Endothelial cell (in vitro differentiated cells): Measurements from ENCODE around the gene RCN1. TPM values are rescaled to one million over a fixed set of nuclear protein-coding genes. Genes with fewer than 3 reads are reported as not detected.

Experiments
- DNase-seq: peaks from one replicate; pipeline ENCODE4 v3.0.0; 2021; ENCODE audit warnings: low spot score
- H3K27ac Mint-ChIP-seq: one replicate; pipeline ENCODE4 v1.8.0; 2021; ENCODE audit warnings: mixed read lengths, inconsistent platforms; ENCODE audit not compliant: unreplicated experiment
- H3K27me3 Mint-ChIP-seq: one replicate; pipeline ENCODE4 v1.8.0; 2021; ENCODE audit warnings: mild to moderate bottlenecking, moderate library complexity, mixed read lengths, inconsistent platforms; ENCODE audit not compliant: unreplicated experiment
- H3K36me3 Mint-ChIP-seq: one replicate; pipeline ENCODE4 v1.8.0; 2021; ENCODE audit warnings: mild to moderate bottlenecking, low read depth, mixed read lengths, inconsistent platforms; ENCODE audit not compliant: unreplicated experiment
- H3K4me1 Mint-ChIP-seq: one replicate; pipeline ENCODE4 v1.8.0; 2021; ENCODE audit warnings: mild to moderate bottlenecking, mixed read lengths, inconsistent platforms; ENCODE audit not compliant: unreplicated experiment
- H3K4me3 Mint-ChIP-seq: one replicate; pipeline ENCODE4 v1.8.0; 2021; ENCODE audit warnings: mild to moderate bottlenecking, mixed read lengths, inconsistent platforms; ENCODE audit not compliant: unreplicated experiment
- H3K9me3 Mint-ChIP-seq: one replicate; pipeline ENCODE4 v1.8.0; 2021; ENCODE audit warnings: mixed read lengths, inconsistent platforms; ENCODE audit not compliant: unreplicated experiment
- CTCF ChIP-seq: fragments of 200-600 bp; sonication (generic); IDR thresholded peaks from one replicate; pipeline ENCODE4 v1.5.0; 2021; ENCODE audit warnings: antibody characterized with exemption; ENCODE audit not compliant: unreplicated experiment
- long read RNA-seq: library from polyadenylated mRNA; unstranded; transcript quantifications from one replicate; pipeline ENCODE4 v2.0.0, GENCODE V29; 2020; ENCODE audit not compliant: unreplicated experiment
- total RNA-seq: library from RNA; stranded (reverse); fragmentation: NEBNext Ultra II Directional; extraction: Animal tissue kit (Norgen Biotek cat#: 25700); gene quantifications from one replicate; pipeline ENCODE4 v1.2.1, GENCODE V29; 2021; ENCODE audit not compliant: unreplicated experiment

RCN1 gene
- total RNA-seq, result 227 TPM
- long read RNA-seq, transcript RCN1-201 (6 exons, 2,572 nt), result major isoform, 301 of 312 reads
- long read RNA-seq, partial matches to known transcripts, result 3 of 312 reads
- long read RNA-seq, other reads (novel, unspliced or antisense), result 8 of 312 reads

- DNase-seq, result peak; percentile 88
- peaks cover 17% of the 10 kb centered on the region for H3K27me3 Mint-ChIP-seq
- H3K27ac Mint-ChIP-seq, result peak within 1 kb of the TSS; percentile 89
- peaks cover 44% of the 10 kb centered on the region for H3K4me1 Mint-ChIP-seq
- peaks cover 4% of the 10 kb centered on the region for H3K36me3 Mint-ChIP-seq
- H3K9me3 Mint-ChIP-seq, result no peaks in the 10 kb centered on the region
- TF ChIP-seq CTCF, result no peak
- H3K4me3 Mint-ChIP-seq, result peak within 1 kb of the TSS; percentile 91
These were observed at the start of gene RCN1 for GRCh38 chr11:32090545-32091370. Gene RCN1, plus strand, starts transcription at chr11:32091074. Its CDS starts 123 bp downstream, at chr11:32091197.

- peaks cover 4% of the 10 kb centered on the region for H3K27me3 Mint-ChIP-seq
- no peak for TF ChIP-seq CTCF
- H3K36me3 Mint-ChIP-seq, result no peaks in the 10 kb centered on the region
- no peaks in the 10 kb centered on the region for H3K4me1 Mint-ChIP-seq
- H3K9me3 Mint-ChIP-seq, result no peaks in the 10 kb centered on the region
- H3K4me3 Mint-ChIP-seq, result no peak overlapping the region
- H3K27ac Mint-ChIP-seq, result no peak overlapping the region
- DNase-seq, result no peak
These were observed 47.1 kb upstream of the RCN1 start for GRCh38 chr11:32043737-32044136.

- no peak overlapping the region for H3K27ac Mint-ChIP-seq
- H3K4me3 Mint-ChIP-seq, result no peak overlapping the region
- no peak for DNase-seq
- no peak for TF ChIP-seq CTCF
- no peaks in the 10 kb centered on the region for H3K9me3 Mint-ChIP-seq
- no peaks in the 10 kb centered on the region for H3K4me1 Mint-ChIP-seq
- H3K36me3 Mint-ChIP-seq, result no peaks in the 10 kb centered on the region
- peaks cover 4% of the 10 kb centered on the region for H3K27me3 Mint-ChIP-seq
These were observed 46.6 kb upstream of the RCN1 start for GRCh38 chr11:32044158-32044863.

GRCh38 chr11:32045456-32045855, 45.4 kb upstream of the RCN1 start:
- Mint-ChIP-seq H3K27ac (no peak overlapping the region), H3K27me3 (peaks cover 4% of the 10 kb centered on the region), H3K9me3 (no peaks in the 10 kb centered on the region), H3K36me3 (no peaks in the 10 kb centered on the region), H3K4me1 (no peaks in the 10 kb centered on the region), H3K4me3 (no peak overlapping the region)
- no peak for DNase-seq
- TF ChIP-seq CTCF, result no peak
